Measurements from ENCODE around the gene KSR1.
"Not testable (repeated sequence)": the region's sequence is repeated elsewhere in the genome, so short reads cannot be mapped to it uniquely, and the experiment has no call there.

KSR1 gene

GRCh38 chr17:27455914-27456680, at the start of gene KSR1:
KSR1 (plus strand) TSS chr17:27456448; CDS start chr17:27456644, 196 bp downstream.
- peak; percentile 64 for DNase-seq

DNA sequence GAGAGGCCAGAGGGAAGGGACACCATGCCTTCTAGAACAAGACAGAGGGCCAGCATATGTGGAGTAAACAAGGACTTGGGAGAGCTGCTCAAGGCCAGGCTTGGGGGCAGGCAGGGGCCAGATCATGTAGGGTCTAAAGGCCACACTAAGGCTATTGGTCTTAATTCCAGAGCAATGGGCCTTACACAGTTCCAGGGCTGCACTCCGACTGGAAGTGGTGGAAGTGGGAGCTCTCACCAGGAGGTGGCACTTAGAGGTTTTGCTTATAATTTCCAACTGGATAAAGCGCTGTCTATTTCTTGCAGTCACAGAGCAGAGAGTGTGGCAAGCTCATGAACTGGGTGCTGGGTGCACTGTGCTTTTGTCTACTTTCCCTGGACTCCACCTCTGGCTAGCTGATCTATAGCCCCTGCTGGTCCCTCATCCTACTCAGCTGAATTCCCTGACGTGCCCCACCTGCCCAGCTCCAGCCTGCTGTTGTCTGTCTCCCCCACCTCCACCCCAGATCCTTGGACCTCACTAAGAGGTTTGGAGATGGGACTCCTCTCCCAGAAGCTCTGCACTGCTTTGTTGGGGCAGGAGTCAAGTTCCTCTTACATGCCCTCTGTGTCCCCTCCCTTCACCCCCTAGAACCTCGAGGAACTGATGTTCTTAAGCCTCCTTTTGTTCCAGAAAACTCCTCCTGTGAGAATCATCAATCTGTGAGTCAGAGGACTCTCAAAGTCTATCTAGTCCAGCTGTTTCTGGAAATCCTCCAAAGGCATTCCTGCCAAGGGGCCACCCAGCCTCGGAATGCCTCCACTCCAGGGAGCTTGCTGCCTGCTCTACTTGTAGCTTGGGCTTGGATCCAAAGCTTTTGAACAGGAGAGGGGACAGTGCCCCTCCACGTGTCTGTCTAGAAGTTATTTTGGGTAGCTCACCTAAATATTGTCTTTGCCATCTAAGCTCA, 48.1 kb upstream of the KSR1 start:
- no peak for DNase-seq

GRCh38 chr17:27408891-27409290, 47.4 kb upstream of the KSR1 start:
- DNase-seq = no peak

DNA sequence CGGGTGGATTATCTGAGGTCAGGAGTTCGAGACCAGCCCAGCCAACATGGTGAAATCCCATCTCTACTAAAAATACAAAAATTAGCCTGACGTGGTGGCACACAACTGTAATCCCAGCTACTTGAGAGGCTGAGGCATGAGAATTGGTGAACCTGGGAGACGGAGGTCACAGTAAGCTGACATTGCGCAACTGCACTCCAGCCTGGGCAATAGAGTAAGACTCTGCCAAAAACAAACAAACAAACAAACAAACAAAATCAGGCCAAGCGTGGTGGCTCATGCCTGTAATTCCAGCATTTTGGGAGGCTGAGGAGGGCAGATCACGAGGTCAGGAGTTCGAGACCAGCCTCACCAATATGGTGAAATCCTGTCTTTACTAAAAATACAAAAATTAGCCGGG, 44.1 kb upstream of the KSR1 start:
- DNase-seq = not testable (repeated sequence)

DNA sequence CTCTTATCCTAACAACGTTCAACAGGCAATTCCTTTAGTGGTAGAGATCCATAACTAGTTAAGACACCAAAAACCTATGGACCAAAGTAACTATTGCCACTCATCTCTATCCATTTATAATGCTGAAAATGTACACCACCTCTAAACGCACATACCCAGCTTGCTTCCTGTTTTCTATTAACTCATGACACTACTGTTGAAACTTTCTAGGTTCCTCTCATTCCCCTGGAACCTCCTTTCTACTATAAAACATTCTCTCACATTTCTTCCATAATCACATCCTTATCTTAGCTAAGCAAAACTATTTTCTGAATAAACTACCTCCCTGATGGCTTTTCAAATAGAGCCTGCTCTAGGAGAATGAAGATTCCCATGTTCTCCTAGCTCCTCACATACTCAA, 42.9 kb upstream of the KSR1 start:
- DNase-seq = no peak

- no peak for DNase-seq
Observed at GRCh38 chr17:27413792-27414191, 42.5 kb upstream of the KSR1 start.

DNA sequence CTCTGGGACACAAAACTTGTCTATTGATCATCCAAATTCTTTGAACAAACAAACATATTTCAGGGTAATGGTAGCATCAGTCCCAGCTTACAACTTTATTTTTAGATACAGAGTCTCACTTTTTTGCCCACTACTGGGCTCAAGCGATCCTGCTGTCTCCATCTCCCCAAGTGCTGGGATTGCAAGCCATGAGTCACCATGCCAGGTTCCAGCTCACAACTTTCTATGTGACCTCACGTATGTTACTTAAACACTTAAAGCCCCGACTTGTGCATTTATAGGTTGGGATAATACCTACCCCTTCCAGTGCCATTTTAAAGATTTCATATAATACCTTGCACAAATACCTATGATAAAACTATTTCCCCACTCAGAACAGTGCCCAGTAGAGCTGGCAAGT, 42.0 kb upstream of the KSR1 start:
- no peak for DNase-seq

GRCh38 chr17:27414694-27415093, 41.6 kb upstream of the KSR1 start:
- DNase-seq = no peak

- DNase-seq = no peak
Observed at GRCh38 chr17:27415120-27415795, 41.0 kb upstream of the KSR1 start.

- no peak for DNase-seq
Observed at GRCh38 chr17:27417596-27418365, 38.5 kb upstream of the KSR1 start.

- DNase-seq = no peak
Observed at GRCh38 chr17:27418366-27418615, 38.0 kb upstream of the KSR1 start.

DNA sequence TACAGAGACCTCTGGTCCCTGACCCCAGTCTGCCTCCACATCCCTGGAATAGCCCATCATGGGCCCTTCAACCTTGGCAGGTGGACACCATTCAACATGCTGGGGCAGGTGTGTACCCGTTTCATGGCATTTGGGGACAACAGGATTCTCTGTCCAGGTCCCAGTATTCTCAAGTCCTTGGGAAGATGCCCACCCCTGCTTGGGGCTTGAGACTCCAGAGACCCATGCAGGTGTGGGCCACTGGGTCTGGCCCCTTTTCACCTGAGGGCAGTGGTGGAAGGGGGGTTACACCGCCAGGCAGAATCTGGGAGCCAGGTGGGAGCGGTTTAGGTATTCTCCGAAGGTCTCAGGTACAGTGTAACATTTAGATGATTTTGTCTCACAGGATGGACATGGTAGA, 37.1 kb upstream of the KSR1 start:
- no peak for DNase-seq

GRCh38 chr17:27420211-27420950, 35.9 kb upstream of the KSR1 start:
- DNase-seq = no peak

- no peak for DNase-seq
Observed at GRCh38 chr17:27421111-27421510, 35.1 kb upstream of the KSR1 start.

DNA sequence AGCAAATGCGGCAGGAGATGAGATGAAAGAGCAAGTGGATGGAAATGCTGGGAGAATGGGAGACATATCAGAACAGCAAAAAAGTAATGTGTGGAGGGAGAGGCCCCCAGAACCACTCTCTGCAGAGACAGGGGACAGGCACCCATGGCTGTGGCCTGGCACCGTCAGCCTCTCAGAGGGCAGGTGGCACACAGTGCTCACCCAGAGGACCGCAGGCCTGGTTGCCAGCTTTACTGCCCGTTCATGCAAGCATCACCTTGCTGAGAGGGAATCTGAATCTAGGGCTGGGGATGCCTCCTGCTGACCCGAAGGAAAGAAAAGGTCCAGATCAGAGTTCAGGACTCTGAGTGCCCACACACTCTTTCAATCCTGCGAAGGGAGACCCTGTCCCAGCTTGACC, 34.6 kb upstream of the KSR1 start:
- not testable (repeated sequence) for DNase-seq

DNA sequence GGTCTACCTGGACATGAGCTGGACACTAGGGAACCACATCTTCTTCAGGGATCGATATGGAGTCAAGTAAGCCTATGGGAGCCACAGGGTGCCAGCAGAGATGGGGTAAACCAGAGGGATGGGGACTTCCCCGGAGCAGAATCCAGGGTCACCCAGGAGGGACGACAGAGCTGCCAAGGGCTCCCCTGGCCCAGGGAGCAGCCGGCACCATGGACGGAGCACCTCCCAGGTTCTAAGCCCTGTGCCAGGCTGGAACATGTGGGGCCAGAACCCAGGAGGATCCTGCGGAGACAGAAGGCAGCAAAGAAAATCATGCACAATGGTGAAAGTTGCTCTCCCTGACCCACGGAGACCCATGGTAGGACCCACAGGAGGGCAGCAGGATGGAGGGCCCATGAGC, 33.6 kb upstream of the KSR1 start:
- DNase-seq = no peak

- no peak for DNase-seq
Observed at GRCh38 chr17:27423651-27424050, 32.6 kb upstream of the KSR1 start.

DNA sequence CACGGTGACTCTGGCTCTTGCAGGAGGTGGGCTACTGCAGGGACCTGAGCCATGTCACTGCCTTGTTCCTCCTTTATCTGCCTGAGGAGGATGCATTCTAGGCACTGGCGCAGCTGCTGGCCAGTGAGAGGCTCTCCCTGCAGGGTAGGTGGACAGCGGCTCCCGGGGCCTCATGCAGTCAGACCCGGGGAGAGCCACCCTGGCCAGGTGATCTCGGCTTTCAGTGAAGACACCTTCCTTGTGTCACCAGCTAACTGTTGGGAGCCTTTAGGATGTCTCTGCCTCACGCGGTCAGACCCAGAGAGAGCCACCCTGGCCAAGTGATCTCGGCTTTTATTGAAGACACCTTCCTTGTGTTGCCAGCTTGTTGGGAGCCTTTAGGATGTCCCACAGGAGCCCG, 31.7 kb upstream of the KSR1 start:
- no peak for DNase-seq

DNA sequence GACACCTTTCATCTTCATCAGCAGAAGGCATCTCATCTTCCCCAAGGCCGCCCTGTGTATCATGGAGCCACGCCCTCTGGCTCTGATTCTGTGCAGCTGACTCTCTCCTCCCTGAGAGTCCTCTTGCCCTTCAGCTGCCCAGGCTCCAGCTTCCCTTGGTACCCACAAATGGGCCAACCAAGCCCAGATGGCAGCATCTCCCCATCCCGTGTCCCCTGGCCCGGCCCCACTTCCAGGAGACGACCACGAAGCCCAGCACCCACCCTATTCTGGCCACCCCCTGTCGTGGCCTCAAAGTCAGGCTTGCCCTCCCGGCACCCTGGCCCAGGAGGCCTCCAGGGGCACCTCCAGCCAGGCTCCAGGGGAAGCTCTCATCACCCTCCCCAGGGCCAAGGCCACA, 31.3 kb upstream of the KSR1 start:
- no peak for DNase-seq

- not testable (repeated sequence) for DNase-seq
Observed at GRCh38 chr17:27425571-27425970, 30.7 kb upstream of the KSR1 start.

DNA sequence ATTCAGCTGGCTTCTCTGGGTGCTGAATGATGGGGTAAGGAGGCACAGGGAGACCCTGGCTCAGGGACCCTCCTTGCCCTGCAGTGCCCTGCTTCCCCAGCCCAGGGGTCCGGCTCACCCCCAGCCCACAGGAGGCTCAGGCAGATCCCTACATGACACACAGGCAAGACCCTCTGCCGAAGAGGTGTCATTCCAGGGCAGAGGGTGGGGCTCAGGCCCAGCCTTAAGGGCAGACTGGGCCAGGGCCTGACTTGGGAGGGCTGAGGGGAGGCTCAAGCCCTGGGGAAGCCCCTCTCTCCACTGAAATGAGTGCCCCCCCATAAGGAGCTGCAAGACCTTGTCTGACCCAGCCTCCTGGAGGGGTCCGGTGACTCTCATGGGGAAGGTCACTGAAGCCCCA, 30.3 kb upstream of the KSR1 start:
- no peak for DNase-seq

- not testable (repeated sequence) for DNase-seq
Observed at GRCh38 chr17:27426471-27426870, 29.8 kb upstream of the KSR1 start.
